ENCODE results near the gene GIT1.
A peak's percentile ranks its signal among the peaks of the same experiment; 100 is the strongest.

GIT1 gene

GRCh38 chr17:29572691-29573557, 16.5 kb downstream of the GIT1 start:
- Histone ChIP-seq H3K4me1 (ENCODE audit: control insufficient read depth, insufficient read depth, low read depth, low read length) (peaks cover 26% of the 10 kb centered on the region), H3K18ac (ENCODE audit: low read depth in 1 of 2, low read length in 2 of 2) (peak overlapping the region; percentile 71 to 81), H3K14ac (ENCODE audit: low read length in 2 of 2) (no peak overlapping the region), H2AK5ac (ENCODE audit: low read length, severe bottlenecking) (peak overlapping the region; percentile 42), H2BK12ac (ENCODE audit: low read length in 2 of 2) (peak overlapping the region in 1 of 2 experiments; percentile 31), H3K4me3 (ENCODE audit: insufficient read depth in 1 of 2, low read depth in 1 of 2, low read length in 2 of 2) (peak overlapping the region in 1 of 2 experiments; percentile 23), H3K27ac (ENCODE audit: low read length, poor library complexity, severe bottlenecking) (no peak overlapping the region), H2BK120ac (ENCODE audit: low read depth, low read length) (peak overlapping the region; percentile 19), H3K79me1 (replicated peaks; ENCODE audit: low read length, poor library complexity, severe bottlenecking) (peaks cover 20% of the 10 kb centered on the region), H4K8ac (ENCODE audit: low read length) (peak overlapping the region; percentile 87), H3K4me2 (ENCODE audit: low read length, poor library complexity, severe bottlenecking) (peak overlapping the region; percentile 57), H3K23ac (ENCODE audit: low read length in 2 of 2) (no peak overlapping the region), H3K9me3 (ENCODE audit: control insufficient read depth, low read length) (no peaks in the 10 kb centered on the region), H2BK15ac (ENCODE audit: low read depth, poor library complexity, severe bottlenecking) (no peak overlapping the region), H3K4ac (ENCODE audit: low read depth in 1 of 2, low read length in 2 of 2) (peak overlapping the region in 1 of 2 experiments; percentile 26), H4K91ac (ENCODE audit: low read length) (peak overlapping the region; percentile 5), H2BK5ac (ENCODE audit: low read depth, low read length, poor library complexity, severe bottlenecking) (no peak overlapping the region), H3K27me3 (ENCODE audit: control insufficient read depth in 1 of 2, insufficient read depth in 1 of 2, low read length in 2 of 2) (no peaks in the 10 kb centered on the region), H2AFZ (ENCODE audit: low read depth, low read length) (no peak overlapping the region), H3K9ac (ENCODE audit: low read length) (peak overlapping the region; percentile 36), H3K36me3 (ENCODE audit: control insufficient read depth in 1 of 2, insufficient read depth in 2 of 2, low read depth in 1 of 2, low read length in 2 of 2) (peaks cover 67 to 68% of the 10 kb centered on the region in 2 experiments)
- WGBS, result 21% methylated on average over 57 of the region's 62 CpGs
- DNase-seq, result peak; percentile 74

DNA sequence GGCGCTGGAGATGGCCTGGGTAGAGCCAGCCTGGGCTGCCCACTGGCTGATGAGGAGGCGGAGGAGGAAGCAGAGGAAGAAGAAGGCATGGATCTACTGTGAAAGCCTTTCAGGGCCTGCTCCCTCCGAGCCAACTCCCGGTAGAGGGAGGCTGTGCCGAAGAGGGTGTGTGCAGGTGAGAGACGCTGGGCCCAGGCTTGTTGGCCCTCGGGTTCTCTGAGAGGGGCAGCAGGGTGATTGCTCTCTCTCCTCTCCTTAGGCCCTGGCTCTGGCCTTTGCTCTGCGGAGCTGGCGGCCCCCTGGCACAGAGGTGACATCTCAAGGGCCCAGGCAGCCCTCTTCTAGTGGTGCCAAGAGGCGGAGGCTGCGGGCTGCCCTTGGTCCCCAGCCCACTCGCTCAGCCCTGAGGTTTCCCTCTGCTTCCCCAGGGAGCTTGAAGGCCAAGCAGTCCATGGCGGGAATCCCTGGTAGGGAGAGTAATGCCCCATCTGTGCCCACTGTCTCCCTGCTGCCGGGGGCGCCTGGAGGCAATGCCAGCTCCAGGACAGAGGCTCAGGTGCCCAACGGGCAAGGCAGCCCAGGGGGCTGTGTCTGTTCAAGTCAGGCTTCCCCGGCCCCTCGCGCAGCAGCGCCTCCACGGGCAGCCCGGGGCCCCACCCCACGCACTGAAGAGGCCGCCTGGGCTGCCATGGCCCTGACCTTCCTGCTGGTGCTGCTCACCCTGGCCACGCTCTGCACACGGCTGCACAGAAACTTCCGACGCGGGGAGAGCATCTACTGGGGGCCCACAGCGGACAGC, 17.4 kb downstream of the GIT1 start:
- WGBS, result 69% methylated on average over 26 of the region's 30 CpGs

GRCh38 chr17:29571486-29571882, 18.0 kb downstream of the GIT1 start:
- Histone ChIP-seq H3K4ac (ENCODE audit: low read depth in 1 of 2, low read length in 2 of 2) (no peak overlapping the region), H3K4me2 (ENCODE audit: low read length, poor library complexity, severe bottlenecking) (no peak overlapping the region), H4K8ac (ENCODE audit: low read length) (no peak overlapping the region), H3K79me1 (replicated peaks; ENCODE audit: low read length, poor library complexity, severe bottlenecking) (peaks cover 14% of the 10 kb centered on the region), H2BK5ac (ENCODE audit: low read depth, low read length, poor library complexity, severe bottlenecking) (no peak overlapping the region), H3K23ac (ENCODE audit: low read length in 2 of 2) (no peak overlapping the region), H4K91ac (ENCODE audit: low read length) (no peak overlapping the region), H3K4me3 (ENCODE audit: insufficient read depth in 1 of 2, low read depth in 1 of 2, low read length in 2 of 2) (no peak overlapping the region), H3K4me1 (ENCODE audit: control insufficient read depth, insufficient read depth, low read depth, low read length) (peaks cover 31% of the 10 kb centered on the region), H2AFZ (ENCODE audit: low read depth, low read length) (no peak overlapping the region), H2BK120ac (ENCODE audit: low read depth, low read length) (no peak overlapping the region), H3K18ac (ENCODE audit: low read depth in 1 of 2, low read length in 2 of 2) (no peak overlapping the region), H2AK5ac (ENCODE audit: low read length, severe bottlenecking) (no peak overlapping the region), H3K9me3 (ENCODE audit: control insufficient read depth, low read length) (no peaks in the 10 kb centered on the region), H3K14ac (ENCODE audit: low read length in 2 of 2) (no peak overlapping the region), H3K27ac (ENCODE audit: low read length, poor library complexity, severe bottlenecking) (no peak overlapping the region), H3K27me3 (ENCODE audit: control insufficient read depth in 1 of 2, insufficient read depth in 1 of 2, low read length in 2 of 2) (no peaks in the 10 kb centered on the region), H3K36me3 (ENCODE audit: control insufficient read depth in 1 of 2, insufficient read depth in 2 of 2, low read depth in 1 of 2, low read length in 2 of 2) (peaks cover 53% of the 10 kb centered on the region in 2 experiments), H2BK15ac (ENCODE audit: low read depth, poor library complexity, severe bottlenecking) (no peak overlapping the region), H2BK12ac (ENCODE audit: low read length in 2 of 2) (no peak overlapping the region), H3K9ac (ENCODE audit: low read length) (no peak overlapping the region)
- 97% methylated on average over 6 of the region's 6 CpGs for WGBS
- DNase-seq, result no peak

More for the DNA sequence above, 17.4 kb downstream of the GIT1 start:
- Histone ChIP-seq H2BK5ac (ENCODE audit: low read depth, low read length, poor library complexity, severe bottlenecking) (no peak overlapping the region), H3K23ac (ENCODE audit: low read length in 2 of 2) (no peak overlapping the region), H3K79me1 (replicated peaks; ENCODE audit: low read length, poor library complexity, severe bottlenecking) (peaks cover 17% of the 10 kb centered on the region), H3K14ac (ENCODE audit: low read length in 2 of 2) (no peak overlapping the region), H4K91ac (ENCODE audit: low read length) (peak overlapping the region; percentile 64), H4K8ac (ENCODE audit: low read length) (peak overlapping the region; percentile 87), H3K9ac (ENCODE audit: low read length) (peak overlapping the region; percentile 26), H2AFZ (ENCODE audit: low read depth, low read length) (no peak overlapping the region), H2BK12ac (ENCODE audit: low read length in 2 of 2) (peak overlapping the region in 1 of 2 experiments; percentile 34), H3K18ac (ENCODE audit: low read depth in 1 of 2, low read length in 2 of 2) (peak overlapping the region; percentile 67 to 81), H3K27me3 (ENCODE audit: control insufficient read depth in 1 of 2, insufficient read depth in 1 of 2, low read length in 2 of 2) (no peaks in the 10 kb centered on the region), H3K4me3 (ENCODE audit: insufficient read depth in 1 of 2, low read depth in 1 of 2, low read length in 2 of 2) (peak overlapping the region in 1 of 2 experiments; percentile 23), H3K4me2 (ENCODE audit: low read length, poor library complexity, severe bottlenecking) (peak overlapping the region; percentile 57), H3K27ac (ENCODE audit: low read length, poor library complexity, severe bottlenecking) (no peak overlapping the region), H3K4me1 (ENCODE audit: control insufficient read depth, insufficient read depth, low read depth, low read length) (peaks cover 29% of the 10 kb centered on the region), H3K9me3 (ENCODE audit: control insufficient read depth, low read length) (no peaks in the 10 kb centered on the region), H2AK5ac (ENCODE audit: low read length, severe bottlenecking) (peak overlapping the region; percentile 21), H3K36me3 (ENCODE audit: control insufficient read depth in 1 of 2, insufficient read depth in 2 of 2, low read depth in 1 of 2, low read length in 2 of 2) (peaks cover 59% of the 10 kb centered on the region in 2 experiments), H3K4ac (ENCODE audit: low read depth in 1 of 2, low read length in 2 of 2) (peak overlapping the region in 1 of 2 experiments; percentile 21), H2BK15ac (ENCODE audit: low read depth, poor library complexity, severe bottlenecking) (no peak overlapping the region), H2BK120ac (ENCODE audit: low read depth, low read length) (no peak overlapping the region)
- DNase-seq, result no peak

DNA sequence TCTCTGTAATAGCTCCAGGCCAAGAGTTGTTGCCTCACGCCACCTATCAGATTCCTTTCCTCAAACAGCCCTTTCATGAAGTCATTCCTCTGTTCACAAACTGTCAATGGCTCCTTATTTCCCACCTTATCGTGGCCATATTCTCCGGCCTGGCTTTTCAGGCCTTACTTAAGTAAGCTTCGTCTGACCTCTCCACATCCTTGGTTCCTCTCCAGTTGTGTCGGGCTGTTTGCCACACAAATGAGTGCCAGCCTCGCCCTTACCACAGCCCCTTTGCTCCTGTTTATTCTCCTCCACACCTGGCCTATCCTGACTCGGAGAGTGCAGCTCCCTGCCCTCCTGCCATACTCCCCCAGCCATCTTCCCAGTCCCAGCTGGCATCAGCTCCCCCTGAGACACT, 18.9 kb downstream of the GIT1 start:
- Histone ChIP-seq H3K79me1 (replicated peaks; ENCODE audit: low read length, poor library complexity, severe bottlenecking) (peaks cover 17% of the 10 kb centered on the region), H3K9me3 (ENCODE audit: control insufficient read depth, low read length) (no peaks in the 10 kb centered on the region), H2BK120ac (ENCODE audit: low read depth, low read length) (no peak overlapping the region), H3K4me3 (ENCODE audit: insufficient read depth in 1 of 2, low read depth in 1 of 2, low read length in 2 of 2) (no peak overlapping the region), H2AFZ (ENCODE audit: low read depth, low read length) (no peak overlapping the region), H3K4me2 (ENCODE audit: low read length, poor library complexity, severe bottlenecking) (no peak overlapping the region), H3K27ac (ENCODE audit: low read length, poor library complexity, severe bottlenecking) (no peak overlapping the region), H2BK5ac (ENCODE audit: low read depth, low read length, poor library complexity, severe bottlenecking) (no peak overlapping the region), H2BK12ac (ENCODE audit: low read length in 2 of 2) (peak overlapping the region in 1 of 2 experiments; percentile 27), H3K4me1 (ENCODE audit: control insufficient read depth, insufficient read depth, low read depth, low read length) (peaks cover 41% of the 10 kb centered on the region), H3K23ac (ENCODE audit: low read length in 2 of 2) (no peak overlapping the region), H3K36me3 (ENCODE audit: control insufficient read depth in 1 of 2, insufficient read depth in 2 of 2, low read depth in 1 of 2, low read length in 2 of 2) (peaks cover 43 to 44% of the 10 kb centered on the region in 2 experiments), H3K4ac (ENCODE audit: low read depth in 1 of 2, low read length in 2 of 2) (no peak overlapping the region), H2BK15ac (ENCODE audit: low read depth, poor library complexity, severe bottlenecking) (no peak overlapping the region), H3K14ac (ENCODE audit: low read length in 2 of 2) (no peak overlapping the region), H2AK5ac (ENCODE audit: low read length, severe bottlenecking) (no peak overlapping the region), H3K27me3 (ENCODE audit: control insufficient read depth in 1 of 2, insufficient read depth in 1 of 2, low read length in 2 of 2) (no peaks in the 10 kb centered on the region), H4K8ac (ENCODE audit: low read length) (no peak overlapping the region), H4K91ac (ENCODE audit: low read length) (no peak overlapping the region), H3K9ac (ENCODE audit: low read length) (no peak overlapping the region), H3K18ac (ENCODE audit: low read depth in 1 of 2, low read length in 2 of 2) (no peak overlapping the region)
- 93% methylated on average over 7 of the region's 7 CpGs for WGBS
- DNase-seq, result no peak
